ENCODE measurements around the gene FNDC8. TPM values are rescaled to one million over a fixed set of nuclear protein-coding genes. Genes with fewer than 3 reads are reported as not detected.

The FNDC8 gene
- total and polyA plus RNA-seq, 2 of the 4 experiments (the other 2 are of a cell fraction), result not detected

DNA sequence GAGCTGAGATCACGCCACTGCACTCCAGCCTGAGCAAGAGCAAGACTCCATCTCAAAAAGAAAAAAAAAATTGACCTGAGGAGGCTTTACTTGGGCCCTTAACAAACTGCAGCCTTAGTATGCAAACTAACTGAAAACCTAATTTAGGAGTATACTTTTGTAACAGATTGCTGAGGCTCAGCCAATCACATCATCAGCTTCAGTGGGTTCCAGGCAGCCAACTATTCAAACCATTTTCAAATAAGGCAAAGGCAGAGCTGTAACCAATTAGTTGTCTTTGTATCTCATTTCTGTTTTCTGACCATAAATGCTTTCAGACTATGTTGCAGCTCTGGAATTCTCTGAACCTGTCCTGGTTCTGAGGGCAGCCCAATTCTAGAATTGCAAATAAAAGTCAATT lies 25.7 kb upstream of the FNDC8 start:
- no peaks in the 10 kb centered on the region for H3K79me1 ChIP-seq (ENCODE audit: low read depth in 1 of 2, low read length in 2 of 2)
- 83% methylated on average over 1 of the region's 1 CpG; no CpG with 5 or more reads in 1 of the 2 experiments for WGBS, 2 experiments (ENCODE audit: extremely low coverage in 2 of 2, insufficient read length in 1 of 2)
- H4K5ac ChIP-seq (ENCODE audit: low read depth, low read length), result no peak overlapping the region
- H4K91ac ChIP-seq (ENCODE audit: insufficient read depth, low read depth, low read length), result no peak overlapping the region
- intact Hi-C loops (cut with micrococcal nuclease), result no loop called here
- no peaks in the 10 kb centered on the region for H3K9me3 ChIP-seq (ENCODE audit: control insufficient read depth, insufficient read depth, low read length)
- H2BK20ac ChIP-seq (ENCODE audit: low read depth, low read length), result no peak overlapping the region
- ATAC-seq (ENCODE audit: low read depth) (no peak), DNase-seq (no peak)
- H3K9me1 ChIP-seq (ENCODE audit: insufficient read depth, low read length), result no peaks in the 10 kb centered on the region; the same call in 1 of the 2 replicates
- dilution Hi-C loops (cut with HindIII; ENCODE audit: low sequenced_read_pairs, unreplicated experiment), result no loop called here
- no peak overlapping the region for H2AK9ac ChIP-seq (replicated peaks; ENCODE audit: low read depth, low read length, poor library complexity)
- CTCF ChIA-PET, result no interaction called here
- H3K27ac ChIP-seq (ENCODE audit: insufficient read depth, low read length), result no peak overlapping the region
- H2BK15ac ChIP-seq (ENCODE audit: low read depth, low read length), result no peak overlapping the region
- H3K18ac ChIP-seq (ENCODE audit: low read depth, low read length), result no peak overlapping the region
- TF ChIP-seq POLR2A (IDR thresholded peaks at IDR 0.05; ENCODE audit: low read depth, low read length), result no peak
- TF ChIP-seq BHLHE40 (IDR thresholded peaks at IDR 0.05; ENCODE audit: low read depth, low read length), result no peak
- TF ChIP-seq MAFK (IDR thresholded peaks at IDR 0.05; ENCODE audit: low read depth, low read length), result no peak
- TF ChIP-seq, protein P1, sequence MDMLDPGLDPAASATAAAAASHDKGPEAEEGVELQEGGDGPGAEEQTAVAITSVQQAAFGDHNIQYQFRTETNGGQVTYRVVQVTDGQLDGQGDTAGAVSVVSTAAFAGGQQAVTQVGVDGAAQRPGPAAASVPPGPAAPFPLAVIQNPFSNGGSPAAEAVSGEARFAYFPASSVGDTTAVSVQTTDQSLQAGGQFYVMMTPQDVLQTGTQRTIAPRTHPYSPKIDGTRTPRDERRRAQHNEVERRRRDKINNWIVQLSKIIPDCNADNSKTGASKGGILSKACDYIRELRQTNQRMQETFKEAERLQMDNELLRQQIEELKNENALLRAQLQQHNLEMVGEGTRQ (IDR thresholded peaks at IDR 0.05; ENCODE audit: low read depth, low read length), result no peak
- TF ChIP-seq ELK1 (IDR thresholded peaks at IDR 0.05; ENCODE audit: borderline replicate concordance, low read depth, low read length), result no peak
- no peak for TF ChIP-seq NFE2L2 (IDR thresholded peaks at IDR 0.05; ENCODE audit: low read depth, low read length)
- no peak for TF ChIP-seq RAD21 (IDR thresholded peaks at IDR 0.05; ENCODE audit: low read length)
- in situ Hi-C loops (cut with MboI; ENCODE audit: low sequenced_read_pairs), result no loop called here
- no peak overlapping the region for H3K4me2 ChIP-seq (ENCODE audit: low read depth, low read length)
- no peak overlapping the region for H2AFZ ChIP-seq (replicated peaks; ENCODE audit: low read length, poor library complexity)
- H3K14ac ChIP-seq (replicated peaks; ENCODE audit: low read depth, low read length), result no peak overlapping the region
- H3K56ac ChIP-seq (ENCODE audit: extremely low read depth, insufficient read depth, low read length), result no peak overlapping the region
- H3K27me3 ChIP-seq (ENCODE audit: control insufficient read depth, insufficient read depth, low read length), result no peaks in the 10 kb centered on the region
- 0 out of 2 replicates have a peak, but pooled peaks cover 2% of the 10 kb centered on the region for H3K4me1 ChIP-seq (ENCODE audit: control insufficient read depth, insufficient read depth, low read length)
- H4K8ac ChIP-seq (ENCODE audit: low read depth in 2 of 2, low read length in 2 of 2), result 0 out of 4 replicates have a peak overlapping the region, but pooled peaks of 1 of the 2 experiments have one; percentile 30
- H3K23ac ChIP-seq (ENCODE audit: low read depth, low read length), result no peak overlapping the region
- no TSS peak for BruUV-seq (replicated peaks)
- no peak overlapping the region for H2BK120ac ChIP-seq (ENCODE audit: low read depth, low read length)
- H3K36me3 ChIP-seq (ENCODE audit: control insufficient read depth, insufficient read depth, low read length), result peaks cover 14% of the 10 kb centered on the region
- no peaks in the 10 kb centered on the region for H4K20me1 ChIP-seq (ENCODE audit: insufficient read depth, low read length)
- H3K4ac ChIP-seq (ENCODE audit: low read depth, low read length), result no peak overlapping the region
- no peak overlapping the region for H3K9ac ChIP-seq (ENCODE audit: low read depth, low read length)
- H2BK5ac ChIP-seq (ENCODE audit: low read depth, low read length, poor library complexity, severe bottlenecking), result no peak overlapping the region
- no peak overlapping the region for H3K4me3 ChIP-seq (ENCODE audit: insufficient read depth, low read depth, low read length)
- H2AK5ac ChIP-seq (ENCODE audit: low read depth, low read length), result 0 out of 2 replicates have a peak overlapping the region, but pooled peaks have one; percentile 31
- POLR2A ChIA-PET (ENCODE audit: unreplicated experiment), result no interaction called here
